GM23338 (cell line): Measurements from ENCODE around the gene NAT14.

Source experiments
- CREB1 ChIP-seq: fragments of 250-450 bp; sonication (Bioruptor Pico); IDR thresholded peaks from 2 replicates; pipeline ENCODE4 v1.5.0; 2020; ENCODE audit warnings: low read depth, mild to moderate bottlenecking, moderate library complexity
- EZH2 ChIP-seq: fragments of 200-600 bp; sonication (generic); IDR thresholded peaks from one replicate; pipeline ENCODE4 v1.8.0; 2017; ENCODE audit warnings: antibody characterized with exemption, mild to moderate bottlenecking, low read depth; ENCODE audit not compliant: unreplicated experiment
- JUNB ChIP-seq: IDR thresholded peaks from one replicate; pipeline ENCODE4 v1.6.1; 2016; ENCODE audit warnings: antibody characterized with exemption; ENCODE audit not compliant: unreplicated experiment
- POLR2AphosphoS5 ChIP-seq: IDR thresholded peaks from 2 replicates; pipeline ENCODE4 v1.6.1; 2016; ENCODE audit warnings: antibody characterized with exemption, low read depth
- TF ChIP-seq, protein P1 (sequence below), 2 experiments: fragments of 200-600 bp in 1 of 2; sonication (generic) in 1 of 2; conservative IDR thresholded peaks; 2 replicates each; pipeline versions ENCODE4 v1.5.1 to v1.6.1; 2016 to 2017; ENCODE audit warnings: antibody characterized with exemption in 2 of 2, low read depth in 2 of 2, mild to moderate bottlenecking in 2 of 2, moderate library complexity in 1 of 2
- TF ChIP-seq, protein P2 (sequence below): IDR thresholded peaks from 2 replicates; pipeline ENCODE4 v1.6.1; 2016; ENCODE audit warnings: antibody characterized with exemption

DNA sequence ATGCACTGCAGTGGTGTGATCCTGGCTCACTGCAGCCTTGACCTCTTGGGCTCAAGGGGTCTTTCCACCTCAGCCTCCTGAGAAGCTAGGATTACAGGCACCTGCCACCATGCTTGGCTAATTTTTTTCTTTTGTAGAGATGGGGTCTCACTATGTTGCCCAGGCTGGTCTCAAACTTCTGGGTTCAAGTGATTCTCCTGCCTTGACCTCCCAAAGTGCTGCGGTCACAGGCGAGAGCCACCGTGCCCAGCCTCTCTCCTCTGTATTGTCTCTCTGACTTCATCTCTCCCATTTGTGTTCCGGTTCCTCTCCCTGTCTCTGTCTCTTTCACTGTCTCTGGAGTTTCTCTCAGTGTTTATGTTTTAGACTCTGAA is 18.8 kb upstream of the NAT14 start:
- no peak for TF ChIP-seq POLR2AphosphoS5
- TF ChIP-seq, protein P1, sequence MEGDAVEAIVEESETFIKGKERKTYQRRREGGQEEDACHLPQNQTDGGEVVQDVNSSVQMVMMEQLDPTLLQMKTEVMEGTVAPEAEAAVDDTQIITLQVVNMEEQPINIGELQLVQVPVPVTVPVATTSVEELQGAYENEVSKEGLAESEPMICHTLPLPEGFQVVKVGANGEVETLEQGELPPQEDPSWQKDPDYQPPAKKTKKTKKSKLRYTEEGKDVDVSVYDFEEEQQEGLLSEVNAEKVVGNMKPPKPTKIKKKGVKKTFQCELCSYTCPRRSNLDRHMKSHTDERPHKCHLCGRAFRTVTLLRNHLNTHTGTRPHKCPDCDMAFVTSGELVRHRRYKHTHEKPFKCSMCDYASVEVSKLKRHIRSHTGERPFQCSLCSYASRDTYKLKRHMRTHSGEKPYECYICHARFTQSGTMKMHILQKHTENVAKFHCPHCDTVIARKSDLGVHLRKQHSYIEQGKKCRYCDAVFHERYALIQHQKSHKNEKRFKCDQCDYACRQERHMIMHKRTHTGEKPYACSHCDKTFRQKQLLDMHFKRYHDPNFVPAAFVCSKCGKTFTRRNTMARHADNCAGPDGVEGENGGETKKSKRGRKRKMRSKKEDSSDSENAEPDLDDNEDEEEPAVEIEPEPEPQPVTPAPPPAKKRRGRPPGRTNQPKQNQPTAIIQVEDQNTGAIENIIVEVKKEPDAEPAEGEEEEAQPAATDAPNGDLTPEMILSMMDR (conservative IDR thresholded peaks at IDR 0.05; ENCODE audit: low read depth in 2 of 2): no peak
- no peak for TF ChIP-seq EZH2
- TF ChIP-seq JUNB: no peak
- TF ChIP-seq, protein P2, sequence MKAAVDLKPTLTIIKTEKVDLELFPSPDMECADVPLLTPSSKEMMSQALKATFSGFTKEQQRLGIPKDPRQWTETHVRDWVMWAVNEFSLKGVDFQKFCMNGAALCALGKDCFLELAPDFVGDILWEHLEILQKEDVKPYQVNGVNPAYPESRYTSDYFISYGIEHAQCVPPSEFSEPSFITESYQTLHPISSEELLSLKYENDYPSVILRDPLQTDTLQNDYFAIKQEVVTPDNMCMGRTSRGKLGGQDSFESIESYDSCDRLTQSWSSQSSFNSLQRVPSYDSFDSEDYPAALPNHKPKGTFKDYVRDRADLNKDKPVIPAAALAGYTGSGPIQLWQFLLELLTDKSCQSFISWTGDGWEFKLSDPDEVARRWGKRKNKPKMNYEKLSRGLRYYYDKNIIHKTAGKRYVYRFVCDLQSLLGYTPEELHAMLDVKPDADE: no peak
- TF ChIP-seq CREB1 (CRISPR knock-in tag): no peak
